ENCODE results near the gene DNAJB6.

DNA sequence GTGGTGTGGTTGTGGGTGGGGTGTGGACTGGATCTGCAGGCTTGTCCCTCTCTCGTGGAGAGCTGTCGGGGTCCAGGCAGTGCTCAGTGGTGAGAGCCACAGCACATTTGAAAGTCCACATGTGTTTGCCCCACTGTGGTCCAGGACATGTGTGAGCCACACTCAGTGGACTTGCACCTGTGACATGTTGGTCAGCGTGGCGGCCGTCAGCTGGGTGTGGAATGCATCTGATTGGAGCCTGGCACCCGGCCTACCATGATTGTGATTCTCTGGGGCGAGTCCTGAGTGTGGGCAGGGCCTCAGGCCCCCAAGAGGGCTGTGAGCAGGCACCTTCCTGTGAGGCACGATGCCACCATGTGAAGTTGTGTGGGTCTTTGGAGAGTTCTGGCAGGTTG, 77.9 kb downstream of the DNAJB6 start:
- TF ChIP-seq, protein P1, sequence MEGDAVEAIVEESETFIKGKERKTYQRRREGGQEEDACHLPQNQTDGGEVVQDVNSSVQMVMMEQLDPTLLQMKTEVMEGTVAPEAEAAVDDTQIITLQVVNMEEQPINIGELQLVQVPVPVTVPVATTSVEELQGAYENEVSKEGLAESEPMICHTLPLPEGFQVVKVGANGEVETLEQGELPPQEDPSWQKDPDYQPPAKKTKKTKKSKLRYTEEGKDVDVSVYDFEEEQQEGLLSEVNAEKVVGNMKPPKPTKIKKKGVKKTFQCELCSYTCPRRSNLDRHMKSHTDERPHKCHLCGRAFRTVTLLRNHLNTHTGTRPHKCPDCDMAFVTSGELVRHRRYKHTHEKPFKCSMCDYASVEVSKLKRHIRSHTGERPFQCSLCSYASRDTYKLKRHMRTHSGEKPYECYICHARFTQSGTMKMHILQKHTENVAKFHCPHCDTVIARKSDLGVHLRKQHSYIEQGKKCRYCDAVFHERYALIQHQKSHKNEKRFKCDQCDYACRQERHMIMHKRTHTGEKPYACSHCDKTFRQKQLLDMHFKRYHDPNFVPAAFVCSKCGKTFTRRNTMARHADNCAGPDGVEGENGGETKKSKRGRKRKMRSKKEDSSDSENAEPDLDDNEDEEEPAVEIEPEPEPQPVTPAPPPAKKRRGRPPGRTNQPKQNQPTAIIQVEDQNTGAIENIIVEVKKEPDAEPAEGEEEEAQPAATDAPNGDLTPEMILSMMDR (IDR thresholded peaks at IDR 0.05) = no peak
- no peak for TF ChIP-seq POLR2AphosphoS5 (IDR thresholded peaks at IDR 0.05)
- no peak for TF ChIP-seq POLR2A (IDR thresholded peaks at IDR 0.05)
